Spleen (tissue), 7 donors: ENCODE data around the gene RAI14.

Experiments used
- POLR2A ChIP-seq, 3 donors: fragments of 450-650 bp; IDR thresholded peaks; one replicate each; pipeline ENCODE4 v1.5.1; 2017; ENCODE audit warnings: antibody characterized with exemption in 3 of 3, mild to moderate bottlenecking in 1 of 3
- TF ChIP-seq, protein P1 (sequence below), 11 experiments: fragments of 200-600 bp in 7 of 11; fragments of 450-650 bp in 4 of 11; sonication (generic) in 4 of 11; IDR thresholded peaks in 8 of 11; conservative IDR thresholded peaks in 3 of 11; 1 replicate in 7 of 11; 2 replicates in 4 of 11; pipeline versions ENCODE4 v1.4.0 to v1.8.0; 2016 to 2021; ENCODE audit warnings: antibody characterized with exemption in 11 of 11, inconsistent platforms in 4 of 11, mild to moderate bottlenecking in 1 of 11
- donor health status: DM: no; HTN: no; CAD: no; lungs with moderate emphysema.
- donor health status: DM: no; HTN: no; CAD: no.
- donor health status: DM: no; HTN: no; CAD: no.

DNA sequence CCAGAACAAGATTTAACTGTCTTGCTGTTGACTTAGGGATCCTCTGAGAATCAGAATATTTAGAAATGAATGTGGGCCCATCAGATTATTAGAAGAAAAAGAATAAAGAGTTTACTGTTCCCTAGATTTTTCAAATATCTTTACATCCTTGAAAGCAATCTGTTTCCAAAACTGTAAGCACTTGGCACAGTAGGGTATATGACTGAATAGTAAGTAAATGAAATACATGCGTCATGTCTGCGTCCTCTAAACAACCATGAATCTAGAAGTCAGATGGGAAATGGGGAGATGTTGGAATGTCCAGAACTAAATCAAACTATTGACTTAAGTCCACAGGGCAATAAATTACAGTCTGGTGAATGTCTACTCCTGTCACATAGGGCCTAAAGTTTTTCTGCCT is 209.0 kb downstream of the RAI14 start:
- TF ChIP-seq, protein P1, sequence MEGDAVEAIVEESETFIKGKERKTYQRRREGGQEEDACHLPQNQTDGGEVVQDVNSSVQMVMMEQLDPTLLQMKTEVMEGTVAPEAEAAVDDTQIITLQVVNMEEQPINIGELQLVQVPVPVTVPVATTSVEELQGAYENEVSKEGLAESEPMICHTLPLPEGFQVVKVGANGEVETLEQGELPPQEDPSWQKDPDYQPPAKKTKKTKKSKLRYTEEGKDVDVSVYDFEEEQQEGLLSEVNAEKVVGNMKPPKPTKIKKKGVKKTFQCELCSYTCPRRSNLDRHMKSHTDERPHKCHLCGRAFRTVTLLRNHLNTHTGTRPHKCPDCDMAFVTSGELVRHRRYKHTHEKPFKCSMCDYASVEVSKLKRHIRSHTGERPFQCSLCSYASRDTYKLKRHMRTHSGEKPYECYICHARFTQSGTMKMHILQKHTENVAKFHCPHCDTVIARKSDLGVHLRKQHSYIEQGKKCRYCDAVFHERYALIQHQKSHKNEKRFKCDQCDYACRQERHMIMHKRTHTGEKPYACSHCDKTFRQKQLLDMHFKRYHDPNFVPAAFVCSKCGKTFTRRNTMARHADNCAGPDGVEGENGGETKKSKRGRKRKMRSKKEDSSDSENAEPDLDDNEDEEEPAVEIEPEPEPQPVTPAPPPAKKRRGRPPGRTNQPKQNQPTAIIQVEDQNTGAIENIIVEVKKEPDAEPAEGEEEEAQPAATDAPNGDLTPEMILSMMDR (IDR thresholded peaks at IDR 0.05 in 8 of 11, conservative IDR thresholded peaks at IDR 0.05 in 3 of 11): no peak
- no peak for TF ChIP-seq POLR2A (IDR thresholded peaks at IDR 0.05)
